LNCAP (cell line): ENCODE measurements around the gene BRSK1.

Source experiments
- CTCF ChIP-seq: fragments of 450-650 bp; IDR thresholded peaks from 2 replicates; pipeline ENCODE4 v1.5.1; 2017; ENCODE audit warnings: mild to moderate bottlenecking

Gene BRSK1

DNA sequence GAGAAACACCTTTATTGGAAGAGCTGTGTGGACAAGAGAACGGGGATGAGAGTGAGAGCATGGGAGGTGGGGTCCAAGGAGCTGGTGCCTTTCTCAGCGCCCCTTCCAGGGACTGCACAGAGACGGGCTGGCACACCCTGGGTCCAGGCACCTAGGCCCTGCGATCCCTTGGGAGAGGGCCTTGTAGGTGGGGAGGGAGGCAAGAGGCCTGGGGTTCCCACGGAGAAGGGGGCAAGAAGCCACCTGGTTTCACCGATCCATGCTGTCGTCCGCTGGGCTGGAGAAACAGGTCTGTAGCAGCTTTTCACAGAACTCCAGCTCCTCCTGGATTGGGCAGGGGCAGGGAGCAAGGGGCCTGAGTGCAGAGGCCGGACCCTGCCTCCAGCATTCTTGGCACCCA is 21.4 kb upstream of the BRSK1 start:
- no peak for TF ChIP-seq CTCF

DNA sequence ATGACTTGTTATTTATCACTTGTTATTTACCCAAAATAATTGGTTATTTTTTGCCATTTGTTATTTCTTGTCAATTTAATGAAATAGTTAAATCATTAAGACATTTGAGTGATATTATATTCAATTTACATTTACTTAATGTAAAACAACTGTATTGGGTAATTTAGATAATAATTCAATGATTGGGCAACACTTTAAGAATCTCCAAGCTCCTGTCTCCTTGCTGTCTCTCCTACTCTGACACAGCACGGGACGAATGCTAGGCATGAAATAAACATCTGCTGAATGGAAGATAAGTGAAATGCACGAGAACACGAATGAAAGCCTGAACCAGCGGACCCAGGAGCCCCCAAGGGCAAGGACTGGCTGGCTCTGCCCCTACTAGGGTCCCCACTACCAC is 19.3 kb upstream of the BRSK1 start:
- TF ChIP-seq CTCF: no peak

DNA sequence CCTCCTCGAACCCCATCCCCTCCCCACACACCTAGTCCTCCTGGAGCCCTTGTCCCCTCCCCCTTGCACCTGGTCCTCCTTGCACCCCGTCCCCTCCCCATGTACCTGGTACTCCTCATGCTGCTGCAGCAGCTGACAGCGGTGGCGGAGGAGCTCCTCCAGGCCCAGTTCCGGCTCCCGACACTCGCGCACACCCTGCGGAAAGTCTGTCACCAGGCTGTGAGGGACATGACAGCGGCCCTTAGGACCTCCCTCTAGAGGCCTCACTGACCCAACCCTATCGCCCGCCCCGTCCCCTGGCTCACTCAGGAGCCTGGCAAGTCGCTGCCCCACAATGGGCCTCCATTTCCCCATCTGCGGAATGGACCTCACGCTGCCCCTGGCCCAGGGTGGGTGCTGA is 18.6 kb upstream of the BRSK1 start:
- TF ChIP-seq CTCF: no peak

- no peak for TF ChIP-seq CTCF
Measured at GRCh38 chr19:55265723-55266386, 17.9 kb upstream of the BRSK1 start.

- TF ChIP-seq CTCF: no peak
Measured at GRCh38 chr19:55266404-55266803, 17.4 kb upstream of the BRSK1 start.

DNA sequence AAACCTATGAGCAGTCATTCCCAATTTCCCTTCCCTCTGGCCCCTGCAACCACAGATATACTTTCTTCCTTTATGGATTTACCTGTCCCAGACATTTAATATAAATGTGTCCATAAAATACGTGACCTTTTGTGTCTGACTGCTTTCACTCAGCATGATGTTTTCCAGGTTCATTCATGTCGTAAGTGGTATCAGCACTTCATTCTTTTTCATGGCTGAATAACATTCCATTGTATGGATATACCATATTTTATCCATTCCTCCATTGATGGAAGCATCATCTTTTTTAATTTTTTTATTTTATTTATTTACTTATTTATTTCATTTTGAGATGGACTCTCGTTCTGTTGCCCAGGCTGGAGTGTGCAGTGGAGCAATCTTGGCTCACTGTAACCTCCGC is 17.0 kb upstream of the BRSK1 start:
- TF ChIP-seq CTCF: no peak

DNA sequence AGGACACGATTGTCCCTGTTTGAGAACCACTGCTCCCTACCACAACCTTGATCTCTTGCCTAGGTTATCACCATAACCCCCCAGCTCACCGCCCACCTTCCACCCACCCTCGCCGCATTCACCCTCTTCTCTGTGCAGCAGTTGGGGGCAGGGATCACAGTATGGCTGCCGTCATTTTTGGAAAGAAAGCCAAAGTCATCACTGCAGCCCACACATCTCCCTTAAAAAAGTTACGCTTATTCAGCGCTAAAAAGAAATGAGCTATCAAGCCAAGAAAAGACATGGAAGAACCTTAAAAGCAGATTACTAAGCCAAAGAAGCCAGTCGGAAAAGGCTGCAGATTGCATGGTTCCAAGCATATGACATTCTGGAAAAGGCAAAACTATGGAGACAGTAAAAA is 14.5 kb upstream of the BRSK1 start:
- TF ChIP-seq CTCF: no peak
